ENCODE data around the gene CUEDC1.

Gene CUEDC1

DNA sequence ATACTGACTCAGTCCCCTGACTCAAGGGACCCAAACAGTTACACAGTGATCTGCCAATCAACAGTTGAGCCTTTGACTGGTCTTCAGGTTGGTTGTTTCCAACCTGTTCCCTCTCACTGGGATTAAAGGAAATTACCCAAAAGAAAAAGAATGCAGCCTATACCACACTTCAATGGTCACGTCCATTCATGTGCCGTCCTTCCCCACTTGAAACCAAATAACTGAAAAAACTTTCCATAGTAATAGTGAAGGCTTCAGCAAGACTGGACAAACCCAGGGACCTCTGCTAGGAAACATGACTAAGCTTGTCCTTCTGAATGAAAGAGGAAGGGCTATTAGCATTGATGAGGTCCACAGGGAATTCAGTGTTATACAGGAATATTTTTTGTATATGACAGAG lies 135.9 kb downstream of the CUEDC1 start:
- H3K23ac ChIP-seq (ENCODE audit: low read depth, low read length, poor library complexity) = no peak overlapping the region
- no peak overlapping the region for H2BK5ac ChIP-seq (ENCODE audit: low read length)
- H3K4me2 ChIP-seq (ENCODE audit: insufficient read depth, low read length, poor library complexity, severe bottlenecking) = no peak overlapping the region
- H3K9me3 ChIP-seq (replicated peaks in 1 of 2; ENCODE audit: control insufficient read depth in 2 of 2, insufficient read depth in 1 of 2, low read depth in 1 of 2, low read length in 2 of 2) = no peaks in the 10 kb centered on the region
- H4K91ac ChIP-seq (ENCODE audit: low read depth, low read length, poor library complexity) = no peak overlapping the region
- H3K4me3 ChIP-seq (ENCODE audit: low read length in 2 of 2) = no peak overlapping the region
- H2AK5ac ChIP-seq (ENCODE audit: low read depth, low read length) = no peak overlapping the region
- H4K8ac ChIP-seq (ENCODE audit: low read depth, low read length) = no peak overlapping the region
- no peak overlapping the region for H3K4ac ChIP-seq (ENCODE audit: low read length)
- no peak overlapping the region for H3K27ac ChIP-seq (replicated peaks; ENCODE audit: low read length)
- H3K18ac ChIP-seq (ENCODE audit: low read length) = no peak overlapping the region
- no peak overlapping the region for H3K14ac ChIP-seq (ENCODE audit: low read length)
- WGBS, 2 donors (ENCODE audit: extremely low coverage in 2 of 2, insufficient read length in 2 of 2, insufficient replicate concordance in 1 of 2) = no CpG with 5 or more reads among the region's 2 CpGs
- H3K27me3 ChIP-seq (ENCODE audit: control insufficient read depth in 3 of 3, insufficient read depth in 3 of 3, low read depth in 1 of 3, low read length in 3 of 3) = no peaks in the 10 kb centered on the region
- no peaks in the 10 kb centered on the region for H3K36me3 ChIP-seq (replicated peaks in 1 of 2; ENCODE audit: control insufficient read depth in 2 of 2, insufficient read depth in 2 of 2, low read length in 2 of 2)
- no peak overlapping the region for H2BK120ac ChIP-seq (ENCODE audit: low read depth, low read length)
- H3K79me1 ChIP-seq (ENCODE audit: low read depth, low read length) = no peaks in the 10 kb centered on the region
- no peak overlapping the region for H2BK12ac ChIP-seq (ENCODE audit: low read length)
- no peak overlapping the region for H3K9ac ChIP-seq (ENCODE audit: low read depth, low read length, poor library complexity)
- H2AFZ ChIP-seq (ENCODE audit: low read length) = peak overlapping the region; percentile 18
- no peak for DNase-seq (ENCODE audit: low spot score)
- peaks cover 6 to 27% of the 10 kb centered on the region in 2 donors for H3K4me1 ChIP-seq (ENCODE audit: control insufficient read depth in 2 of 2, insufficient read depth in 1 of 2, low read depth in 1 of 2, low read length in 2 of 2)
- H2BK15ac ChIP-seq (ENCODE audit: low read length) = no peak overlapping the region

DNA sequence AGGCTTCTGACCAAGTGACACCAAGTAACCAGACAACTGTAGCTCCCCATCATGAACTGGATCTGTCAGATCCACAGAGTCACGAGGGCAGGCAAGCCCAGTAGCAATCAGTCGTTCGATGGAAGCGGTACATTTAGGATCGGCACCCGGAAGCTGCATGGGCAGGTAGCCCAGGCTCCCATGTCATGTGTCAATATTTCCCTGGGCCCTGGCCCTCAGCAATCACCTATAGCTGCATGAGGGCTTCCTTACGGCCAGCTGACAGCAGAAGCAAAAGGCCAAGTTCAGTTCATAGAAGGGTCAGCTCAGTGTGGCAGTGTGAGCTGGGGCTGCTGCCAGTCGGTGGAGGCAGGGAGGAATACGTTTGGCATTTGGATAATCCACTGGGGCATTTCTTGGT lies 137.1 kb downstream of the CUEDC1 start:
- no peak overlapping the region for H3K18ac ChIP-seq (ENCODE audit: low read length)
- no peak overlapping the region for H4K8ac ChIP-seq (ENCODE audit: low read depth, low read length)
- H4K91ac ChIP-seq (ENCODE audit: low read depth, low read length, poor library complexity) = no peak overlapping the region
- H3K4ac ChIP-seq (ENCODE audit: low read length) = no peak overlapping the region
- no peaks in the 10 kb centered on the region for H3K79me1 ChIP-seq (ENCODE audit: low read depth, low read length)
- no peak overlapping the region for H2BK120ac ChIP-seq (ENCODE audit: low read depth, low read length)
- H3K23ac ChIP-seq (ENCODE audit: low read depth, low read length, poor library complexity) = no peak overlapping the region
- H2BK15ac ChIP-seq (ENCODE audit: low read length) = no peak overlapping the region
- H3K4me2 ChIP-seq (ENCODE audit: insufficient read depth, low read length, poor library complexity, severe bottlenecking) = no peak overlapping the region
- no CpG with 5 or more reads among the region's 9 CpGs for WGBS, 2 donors (ENCODE audit: extremely low coverage in 2 of 2, insufficient read length in 2 of 2, insufficient replicate concordance in 1 of 2)
- H3K36me3 ChIP-seq (replicated peaks in 1 of 2; ENCODE audit: control insufficient read depth in 2 of 2, insufficient read depth in 2 of 2, low read length in 2 of 2) = no peaks in the 10 kb centered on the region
- no peak overlapping the region for H3K9ac ChIP-seq (ENCODE audit: low read depth, low read length, poor library complexity)
- peaks cover 0 to 16% of the 10 kb centered on the region in 2 donors for H3K4me1 ChIP-seq (ENCODE audit: control insufficient read depth in 2 of 2, insufficient read depth in 1 of 2, low read depth in 1 of 2, low read length in 2 of 2)
- DNase-seq (ENCODE audit: low spot score) = no peak
- no peak overlapping the region for H2AK5ac ChIP-seq (ENCODE audit: low read depth, low read length)
- no peaks in the 10 kb centered on the region for H3K9me3 ChIP-seq (replicated peaks in 1 of 2; ENCODE audit: control insufficient read depth in 2 of 2, insufficient read depth in 1 of 2, low read depth in 1 of 2, low read length in 2 of 2)
- H3K27me3 ChIP-seq (ENCODE audit: control insufficient read depth in 3 of 3, insufficient read depth in 3 of 3, low read depth in 1 of 3, low read length in 3 of 3) = no peaks in the 10 kb centered on the region
- no peak overlapping the region for H3K27ac ChIP-seq (replicated peaks; ENCODE audit: low read length)
- no peak overlapping the region for H3K14ac ChIP-seq (ENCODE audit: low read length)
- H2BK12ac ChIP-seq (ENCODE audit: low read length) = no peak overlapping the region
- no peak overlapping the region for H3K4me3 ChIP-seq (ENCODE audit: low read length in 2 of 2)
- H2BK5ac ChIP-seq (ENCODE audit: low read length) = no peak overlapping the region
- H2AFZ ChIP-seq (ENCODE audit: low read length) = no peak overlapping the region

DNA sequence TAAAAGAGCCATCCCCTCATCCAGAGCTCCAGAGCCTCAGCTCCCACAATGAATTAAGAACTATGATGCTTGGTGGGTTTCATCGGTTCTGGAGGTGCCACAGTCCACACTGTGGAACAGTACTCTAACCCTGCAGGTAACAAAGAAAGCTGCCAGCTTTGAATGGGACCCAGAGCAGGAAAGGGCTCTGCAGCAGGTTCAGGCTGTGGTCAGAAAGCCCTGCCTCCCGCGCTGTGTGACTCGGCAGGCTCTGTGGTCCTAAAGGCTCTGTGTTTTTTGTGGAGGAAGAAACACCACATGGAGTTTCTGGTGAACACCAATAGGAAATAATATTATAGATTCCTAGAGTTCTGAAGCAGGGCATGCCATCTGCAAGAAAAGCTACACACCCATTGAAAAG lies 137.9 kb downstream of the CUEDC1 start:
- H3K27ac ChIP-seq (replicated peaks; ENCODE audit: low read length) = no peak overlapping the region
- no peak for DNase-seq (ENCODE audit: low spot score)
- no peaks in the 10 kb centered on the region for H3K9me3 ChIP-seq (replicated peaks in 1 of 2; ENCODE audit: control insufficient read depth in 2 of 2, insufficient read depth in 1 of 2, low read depth in 1 of 2, low read length in 2 of 2)
- no peak overlapping the region for H2BK12ac ChIP-seq (ENCODE audit: low read length)
- no peak overlapping the region for H4K91ac ChIP-seq (ENCODE audit: low read depth, low read length, poor library complexity)
- H3K18ac ChIP-seq (ENCODE audit: low read length) = no peak overlapping the region
- no peak overlapping the region for H2BK5ac ChIP-seq (ENCODE audit: low read length)
- no peak overlapping the region for H2AFZ ChIP-seq (ENCODE audit: low read length)
- H2BK15ac ChIP-seq (ENCODE audit: low read length) = no peak overlapping the region
- H2BK120ac ChIP-seq (ENCODE audit: low read depth, low read length) = no peak overlapping the region
- H3K4me2 ChIP-seq (ENCODE audit: insufficient read depth, low read length, poor library complexity, severe bottlenecking) = no peak overlapping the region
- no peak overlapping the region for H2AK5ac ChIP-seq (ENCODE audit: low read depth, low read length)
- no peak overlapping the region for H4K8ac ChIP-seq (ENCODE audit: low read depth, low read length)
- H3K27me3 ChIP-seq (ENCODE audit: control insufficient read depth in 3 of 3, insufficient read depth in 3 of 3, low read depth in 1 of 3, low read length in 3 of 3) = no peaks in the 10 kb centered on the region
- no peak overlapping the region for H3K23ac ChIP-seq (ENCODE audit: low read depth, low read length, poor library complexity)
- peaks cover 0 to 16% of the 10 kb centered on the region in 2 donors for H3K4me1 ChIP-seq (ENCODE audit: control insufficient read depth in 2 of 2, insufficient read depth in 1 of 2, low read depth in 1 of 2, low read length in 2 of 2)
- H3K4ac ChIP-seq (ENCODE audit: low read length) = no peak overlapping the region
- WGBS, 2 donors (ENCODE audit: extremely low coverage in 2 of 2, insufficient read length in 2 of 2, insufficient replicate concordance in 1 of 2) = no CpG with 5 or more reads among the region's 4 CpGs
- no peaks in the 10 kb centered on the region for H3K36me3 ChIP-seq (replicated peaks in 1 of 2; ENCODE audit: control insufficient read depth in 2 of 2, insufficient read depth in 2 of 2, low read length in 2 of 2)
- H3K79me1 ChIP-seq (ENCODE audit: low read depth, low read length) = no peaks in the 10 kb centered on the region
- H3K14ac ChIP-seq (ENCODE audit: low read length) = no peak overlapping the region
- H3K4me3 ChIP-seq (ENCODE audit: low read length in 2 of 2) = no peak overlapping the region
- no peak overlapping the region for H3K9ac ChIP-seq (ENCODE audit: low read depth, low read length, poor library complexity)

DNA sequence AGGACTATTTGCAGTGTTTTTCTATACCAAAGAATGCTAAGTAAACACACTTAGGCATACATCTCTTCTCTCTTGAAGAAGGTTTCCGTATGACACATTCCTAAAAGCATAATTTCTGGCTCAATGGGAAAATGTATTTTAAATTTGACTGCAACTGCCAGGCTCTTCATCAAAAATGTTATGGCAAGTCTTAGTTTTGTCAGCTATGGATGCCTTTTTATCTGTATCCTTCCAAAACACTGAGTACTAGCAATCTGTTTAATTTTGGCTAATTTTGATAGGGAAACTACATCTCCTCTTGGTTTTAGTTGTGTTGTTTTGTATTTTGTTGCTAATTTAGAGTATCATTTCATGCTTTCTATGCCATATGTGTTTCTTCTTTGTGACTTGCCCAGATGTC lies 140.8 kb downstream of the CUEDC1 start:
- Histone ChIP-seq H3K14ac (ENCODE audit: low read length) (no peak overlapping the region), H3K18ac (ENCODE audit: low read length) (no peak overlapping the region), H3K9ac (ENCODE audit: low read depth, low read length, poor library complexity) (no peak overlapping the region), H2BK120ac (ENCODE audit: low read depth, low read length) (no peak overlapping the region), H3K27me3 (ENCODE audit: control insufficient read depth in 3 of 3, insufficient read depth in 3 of 3, low read depth in 1 of 3, low read length in 3 of 3) (no peaks in the 10 kb centered on the region), H2BK5ac (ENCODE audit: low read length) (no peak overlapping the region), H3K4me2 (ENCODE audit: insufficient read depth, low read length, poor library complexity, severe bottlenecking) (no peak overlapping the region), H2AFZ (ENCODE audit: low read length) (no peak overlapping the region), H3K23ac (ENCODE audit: low read depth, low read length, poor library complexity) (no peak overlapping the region), H4K91ac (ENCODE audit: low read depth, low read length, poor library complexity) (no peak overlapping the region), H3K4me3 (ENCODE audit: low read length in 2 of 2) (no peak overlapping the region), H3K9me3 (replicated peaks in 1 of 2; ENCODE audit: control insufficient read depth in 2 of 2, insufficient read depth in 1 of 2, low read depth in 1 of 2, low read length in 2 of 2) (no peaks in the 10 kb centered on the region), H3K36me3 (replicated peaks in 1 of 2; ENCODE audit: control insufficient read depth in 2 of 2, insufficient read depth in 2 of 2, low read length in 2 of 2) (no peaks in the 10 kb centered on the region), H2BK12ac (ENCODE audit: low read length) (no peak overlapping the region), H3K4me1 (ENCODE audit: control insufficient read depth in 2 of 2, insufficient read depth in 1 of 2, low read depth in 1 of 2, low read length in 2 of 2) (peaks cover 2 to 30% of the 10 kb centered on the region in 2 donors), H3K27ac (replicated peaks; ENCODE audit: low read length) (no peak overlapping the region), H4K8ac (ENCODE audit: low read depth, low read length) (no peak overlapping the region), H2BK15ac (ENCODE audit: low read length) (no peak overlapping the region), H2AK5ac (ENCODE audit: low read depth, low read length) (no peak overlapping the region), H3K4ac (ENCODE audit: low read length) (no peak overlapping the region), H3K79me1 (ENCODE audit: low read depth, low read length) (no peaks in the 10 kb centered on the region)
- no CpG with 5 or more reads among the region's 1 CpG for WGBS, 2 donors (ENCODE audit: extremely low coverage in 2 of 2, insufficient read length in 2 of 2, insufficient replicate concordance in 1 of 2)
- DNase-seq (ENCODE audit: low spot score) = no peak
